Measurements from ENCODE around the gene DIP2C. TPM values are rescaled to one million over a fixed set of nuclear protein-coding genes. Genes with fewer than 3 reads are reported as not detected.

Gene DIP2C
- total RNA-seq, 2 donors from 2014 or later = 21.1 to 23.8 TPM

DNA sequence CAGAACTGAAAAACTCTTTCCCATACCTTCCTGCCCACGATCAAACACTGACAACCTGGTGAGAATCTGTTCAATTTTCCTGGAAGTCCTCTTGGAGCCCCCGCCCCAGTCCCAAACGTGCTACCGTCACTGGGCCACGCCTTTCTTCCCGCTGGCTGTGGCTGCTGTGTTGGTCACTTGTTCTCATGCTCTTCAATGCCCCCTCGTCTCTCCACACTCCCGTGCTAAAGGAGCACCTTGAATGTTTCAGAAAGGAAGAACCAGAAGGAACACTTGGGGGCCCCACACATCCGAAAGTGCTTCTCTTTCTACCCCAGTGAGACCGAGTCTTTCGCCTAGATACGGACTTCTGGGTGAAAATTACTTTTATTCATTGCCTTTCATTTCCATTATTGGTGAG lies 215.1 kb downstream of the DIP2C start:
- H3K4me1 ChIP-seq = no peaks in the 10 kb centered on the region
- no peak overlapping the region for H3K27ac ChIP-seq
- H3K4me3 ChIP-seq = no peak overlapping the region
- DNase-seq (ENCODE audit: low spot score) = no peak
- no peak for TF ChIP-seq CTCF (IDR thresholded peaks at IDR 0.05)
- H3K9me3 ChIP-seq = no peaks in the 10 kb centered on the region
- peaks cover 10% of the 10 kb centered on the region for H3K36me3 ChIP-seq
- H3K27me3 ChIP-seq = no peaks in the 10 kb centered on the region

DNA sequence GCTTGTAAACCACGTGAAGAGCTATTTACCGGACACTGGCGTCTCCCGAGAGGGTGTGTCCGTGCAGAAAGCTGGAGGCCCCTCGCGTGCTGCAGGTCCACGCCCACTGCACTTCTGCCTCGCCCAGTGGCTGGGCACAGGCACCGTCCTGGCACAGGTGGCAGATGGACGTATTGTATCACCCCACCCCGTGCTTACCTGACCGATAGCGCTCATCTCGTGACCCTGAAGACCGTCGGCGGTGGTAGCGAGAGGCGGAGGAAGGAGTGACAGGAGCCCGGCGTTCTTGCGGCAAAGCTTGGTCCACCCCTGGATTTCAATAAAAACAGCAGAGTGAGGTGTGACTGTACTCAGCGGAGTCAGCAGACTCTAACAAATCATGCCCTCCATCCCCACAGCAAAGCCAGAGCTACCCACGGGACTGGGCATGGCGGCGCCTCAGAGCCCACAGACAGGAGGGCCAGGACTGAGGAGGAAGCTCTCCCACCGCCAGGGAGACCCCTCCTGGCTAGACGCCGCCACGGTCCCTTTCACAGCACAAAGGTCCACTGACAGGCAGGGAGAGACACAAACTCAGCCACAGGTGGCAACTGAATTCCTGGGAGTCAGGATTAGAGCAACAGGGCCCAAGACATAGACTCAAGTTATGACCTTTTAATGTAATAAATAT lies 217.1 kb downstream of the DIP2C start:
- Histone ChIP-seq H3K4me1 (no peaks in the 10 kb centered on the region), H3K27me3 (no peaks in the 10 kb centered on the region), H3K36me3 (peaks cover 10% of the 10 kb centered on the region), H3K4me3 (no peak overlapping the region), H3K9me3 (no peaks in the 10 kb centered on the region), H3K27ac (no peak overlapping the region)
- no peak for DNase-seq (ENCODE audit: low spot score)
- no peak for TF ChIP-seq CTCF (IDR thresholded peaks at IDR 0.05)

DNA sequence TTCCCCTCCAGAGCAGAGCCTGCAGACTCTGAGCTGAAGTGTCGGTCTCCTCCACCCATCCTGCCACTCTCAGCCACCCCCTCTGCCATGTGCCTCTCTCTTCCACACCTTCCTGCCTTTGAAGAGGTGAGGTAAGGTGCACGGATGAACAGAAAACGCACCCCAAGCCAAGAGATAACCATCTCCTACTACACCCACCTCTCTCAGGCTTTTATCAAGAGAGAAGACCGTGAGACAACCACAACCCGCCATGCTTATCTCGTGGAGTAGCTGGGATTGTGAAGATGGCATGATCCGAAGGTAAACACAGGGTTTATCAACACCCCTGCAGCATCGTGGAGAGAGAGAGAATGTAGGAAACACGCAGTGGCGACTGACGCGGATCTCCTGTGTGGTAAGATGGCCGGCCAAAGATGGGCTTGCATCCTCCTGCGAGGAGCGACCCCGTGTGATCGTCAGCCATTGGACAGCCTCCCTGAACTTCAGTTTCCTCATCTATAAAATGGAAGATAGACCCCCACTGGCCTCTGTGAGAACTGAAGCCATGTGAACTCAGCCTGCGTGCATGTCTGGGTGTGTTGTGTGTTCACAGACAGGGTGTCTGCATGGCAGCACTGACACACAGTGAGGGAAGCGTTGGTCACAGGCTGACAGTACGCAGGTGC lies 219.0 kb downstream of the DIP2C start:
- Histone ChIP-seq H3K4me3 (no peak overlapping the region), H3K4me1 (no peaks in the 10 kb centered on the region), H3K36me3 (peaks cover 10% of the 10 kb centered on the region), H3K27me3 (no peaks in the 10 kb centered on the region), H3K9me3 (no peaks in the 10 kb centered on the region), H3K27ac (no peak overlapping the region)
- no peak for TF ChIP-seq CTCF (IDR thresholded peaks at IDR 0.05)
- DNase-seq (ENCODE audit: low spot score) = no peak

GRCh38 chr10:469947-470338 lies 219.5 kb downstream of the DIP2C start:
- no peaks in the 10 kb centered on the region for H3K9me3 ChIP-seq
- no peaks in the 10 kb centered on the region for H3K27me3 ChIP-seq
- peaks cover 10% of the 10 kb centered on the region for H3K36me3 ChIP-seq
- H3K27ac ChIP-seq = no peak overlapping the region
- H3K4me3 ChIP-seq = no peak overlapping the region
- no peak for DNase-seq (ENCODE audit: low spot score)
- no peaks in the 10 kb centered on the region for H3K4me1 ChIP-seq
- no peak for TF ChIP-seq CTCF (IDR thresholded peaks at IDR 0.05)

GRCh38 chr10:459743-460142 lies 229.7 kb downstream of the DIP2C start:
- Histone ChIP-seq H3K4me1 (peaks cover 0 to 17% of the 10 kb centered on the region in 2 donors), H3K9me3 (no peaks in the 10 kb centered on the region), H3K36me3 (no peaks in the 10 kb centered on the region), H3K27me3 (no peaks in the 10 kb centered on the region), H3K27ac (no peak overlapping the region), H3K4me3 (no peak overlapping the region)
- no peak for DNase-seq (ENCODE audit: low spot score)
- no peak for TF ChIP-seq CTCF (IDR thresholded peaks at IDR 0.05)
